Measurements from ENCODE around the gene CDS2.

Gene CDS2

DNA sequence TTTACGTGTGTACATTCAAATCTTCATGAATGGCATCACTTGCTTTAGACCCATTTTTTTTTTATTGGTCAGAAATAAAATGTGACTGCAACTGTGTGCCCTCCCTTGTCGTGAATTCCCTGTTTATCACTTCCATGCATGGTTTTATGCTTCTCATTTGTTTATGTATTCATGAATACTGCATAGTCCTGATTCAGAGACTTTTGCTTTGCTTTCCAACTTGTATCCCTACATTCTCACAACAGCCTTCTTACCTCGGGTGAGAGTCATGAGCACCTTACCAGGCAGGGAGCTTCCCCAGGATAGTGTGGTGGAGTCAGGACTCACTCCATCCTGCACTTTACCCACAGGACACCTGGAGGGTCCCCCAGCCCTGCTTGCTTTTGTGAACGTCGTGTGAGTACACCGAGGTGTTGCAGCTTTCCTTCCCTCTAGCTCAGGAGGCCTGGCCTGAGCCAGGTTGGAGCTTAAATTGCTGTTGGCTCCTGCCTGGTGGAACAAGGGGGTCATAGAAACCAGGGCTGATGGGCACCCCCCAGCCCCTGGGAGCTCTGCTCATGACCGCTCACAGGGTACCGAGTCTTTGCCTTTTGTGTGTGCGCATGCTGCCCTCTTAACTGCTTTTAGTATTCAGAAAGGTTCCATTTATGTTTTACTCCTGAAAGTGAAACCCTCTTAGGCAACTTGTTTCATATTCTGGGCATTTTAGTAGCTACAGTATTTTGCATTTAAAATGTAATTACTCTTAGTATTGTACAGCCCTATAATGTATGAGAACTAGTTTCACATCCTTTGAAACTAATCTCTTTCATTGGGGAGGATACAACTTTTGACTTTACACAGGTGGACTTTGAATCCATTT is 66.0 kb downstream of the CDS2 start:
- Mint-ChIP-seq H3K27me3 (no peaks in the 10 kb centered on the region), H3K4me3 (no peak overlapping the region), H3K36me3 (ENCODE audit: low read depth) (peaks cover 19% of the 10 kb centered on the region), H3K9me3 (no peaks in the 10 kb centered on the region), H3K4me1 (ENCODE audit: low read depth) (peaks cover 8% of the 10 kb centered on the region), H3K27ac (no peak overlapping the region)

- no peaks in the 10 kb centered on the region for H3K27me3 Mint-ChIP-seq
- peaks cover 18% of the 10 kb centered on the region for H3K36me3 Mint-ChIP-seq (ENCODE audit: low read depth)
- H3K4me1 Mint-ChIP-seq (ENCODE audit: low read depth) = peaks cover 8% of the 10 kb centered on the region
- H3K27ac Mint-ChIP-seq = no peak overlapping the region
- H3K4me3 Mint-ChIP-seq = no peak overlapping the region
- no peaks in the 10 kb centered on the region for H3K9me3 Mint-ChIP-seq
Observed at GRCh38 chr20:5195655-5196054, 68.8 kb downstream of the CDS2 start.

- peaks cover 14% of the 10 kb centered on the region for H3K36me3 Mint-ChIP-seq (ENCODE audit: low read depth)
- H3K4me1 Mint-ChIP-seq (ENCODE audit: low read depth) = peaks cover 8% of the 10 kb centered on the region
- H3K4me3 Mint-ChIP-seq = no peak overlapping the region
- no peak overlapping the region for H3K27ac Mint-ChIP-seq
- H3K9me3 Mint-ChIP-seq = no peaks in the 10 kb centered on the region
- no peaks in the 10 kb centered on the region for H3K27me3 Mint-ChIP-seq
Observed at GRCh38 chr20:5196149-5196548, 69.3 kb downstream of the CDS2 start.

DNA sequence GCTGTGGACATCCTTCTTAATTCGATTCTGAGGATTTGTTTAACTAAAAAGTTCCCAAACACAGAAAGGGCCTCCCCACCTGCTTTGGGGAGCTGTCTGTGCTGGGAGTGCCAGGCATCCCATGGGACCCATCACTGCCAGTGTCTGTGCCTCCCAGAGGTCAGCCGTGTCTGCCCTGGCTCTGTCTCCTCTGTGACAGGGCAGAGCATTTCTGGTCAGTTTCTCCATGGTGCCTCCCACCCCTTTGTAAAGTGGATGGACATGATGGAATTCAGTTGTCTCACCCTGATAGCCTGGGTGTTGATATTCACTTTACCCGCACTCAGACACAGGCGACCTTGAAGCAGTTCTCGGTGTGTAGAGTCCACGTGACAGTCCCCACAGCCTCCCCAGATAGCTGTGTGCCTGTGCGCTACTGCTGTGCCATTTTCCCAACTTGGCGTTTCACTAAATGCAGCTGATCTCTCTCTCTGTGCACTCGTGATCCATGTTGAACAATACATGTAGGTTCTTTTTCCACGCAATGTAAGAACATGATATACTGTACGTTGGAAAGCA is 70.5 kb downstream of the CDS2 start:
- no peaks in the 10 kb centered on the region for H3K27me3 Mint-ChIP-seq

GRCh38 chr20:5197847-5198650 is 71.2 kb downstream of the CDS2 start:
- Mint-ChIP-seq H3K9me3 (no peaks in the 10 kb centered on the region), H3K36me3 (ENCODE audit: low read depth) (peaks cover 13% of the 10 kb centered on the region), H3K4me1 (ENCODE audit: low read depth) (no peaks in the 10 kb centered on the region), H3K27me3 (no peaks in the 10 kb centered on the region), H3K27ac (no peak overlapping the region), H3K4me3 (no peak overlapping the region)

More for the DNA sequence above, 70.5 kb downstream of the CDS2 start:
- no peak overlapping the region for H3K27ac Mint-ChIP-seq
- H3K9me3 Mint-ChIP-seq = no peaks in the 10 kb centered on the region
- no peak overlapping the region for H3K4me3 Mint-ChIP-seq
- H3K4me1 Mint-ChIP-seq (ENCODE audit: low read depth) = peaks cover 6% of the 10 kb centered on the region
- peaks cover 13% of the 10 kb centered on the region for H3K36me3 Mint-ChIP-seq (ENCODE audit: low read depth)

DNA sequence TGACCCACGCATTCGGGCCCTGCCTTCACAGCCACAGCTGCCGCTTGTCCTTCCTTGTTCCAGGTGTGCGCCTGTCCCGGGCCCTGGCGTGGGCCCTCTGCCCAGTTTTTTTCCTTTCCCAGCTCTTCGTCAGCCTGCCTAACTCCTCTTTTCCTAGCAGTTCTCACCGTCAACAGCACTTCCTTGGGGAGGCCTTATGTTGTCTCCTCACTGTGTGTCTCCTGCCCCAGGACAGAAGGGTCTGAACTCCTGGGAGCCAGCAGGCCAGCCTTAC is 71.8 kb downstream of the CDS2 start:
- Mint-ChIP-seq H3K4me1 (ENCODE audit: low read depth) (no peaks in the 10 kb centered on the region), H3K9me3 (no peaks in the 10 kb centered on the region), H3K27me3 (no peaks in the 10 kb centered on the region), H3K27ac (no peak overlapping the region), H3K4me3 (no peak overlapping the region), H3K36me3 (ENCODE audit: low read depth) (peaks cover 13% of the 10 kb centered on the region)

DNA sequence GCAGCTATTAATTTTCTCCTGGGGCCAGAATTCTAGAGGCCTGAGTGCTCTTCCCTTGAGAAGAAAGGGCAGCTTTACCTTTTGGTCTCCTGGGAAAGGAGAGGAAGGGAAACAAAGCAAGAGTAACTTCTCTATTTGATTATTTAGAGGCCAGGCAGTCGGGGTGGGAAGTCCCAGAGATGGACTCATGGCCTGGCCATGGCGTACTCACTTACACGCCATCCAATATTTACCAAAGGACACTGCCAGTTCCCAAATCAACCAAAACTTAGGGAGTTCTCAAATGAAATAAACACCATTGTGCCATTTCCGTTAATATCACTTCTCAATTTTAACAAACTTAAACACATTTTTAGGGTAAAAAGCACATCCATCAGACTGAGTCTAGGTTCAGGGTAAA is 76.6 kb downstream of the CDS2 start:
- Mint-ChIP-seq H3K9me3 (no peaks in the 10 kb centered on the region), H3K36me3 (ENCODE audit: low read depth) (peaks cover 13% of the 10 kb centered on the region), H3K27me3 (no peaks in the 10 kb centered on the region), H3K27ac (no peak overlapping the region), H3K4me1 (ENCODE audit: low read depth) (no peaks in the 10 kb centered on the region), H3K4me3 (no peak overlapping the region)

DNA sequence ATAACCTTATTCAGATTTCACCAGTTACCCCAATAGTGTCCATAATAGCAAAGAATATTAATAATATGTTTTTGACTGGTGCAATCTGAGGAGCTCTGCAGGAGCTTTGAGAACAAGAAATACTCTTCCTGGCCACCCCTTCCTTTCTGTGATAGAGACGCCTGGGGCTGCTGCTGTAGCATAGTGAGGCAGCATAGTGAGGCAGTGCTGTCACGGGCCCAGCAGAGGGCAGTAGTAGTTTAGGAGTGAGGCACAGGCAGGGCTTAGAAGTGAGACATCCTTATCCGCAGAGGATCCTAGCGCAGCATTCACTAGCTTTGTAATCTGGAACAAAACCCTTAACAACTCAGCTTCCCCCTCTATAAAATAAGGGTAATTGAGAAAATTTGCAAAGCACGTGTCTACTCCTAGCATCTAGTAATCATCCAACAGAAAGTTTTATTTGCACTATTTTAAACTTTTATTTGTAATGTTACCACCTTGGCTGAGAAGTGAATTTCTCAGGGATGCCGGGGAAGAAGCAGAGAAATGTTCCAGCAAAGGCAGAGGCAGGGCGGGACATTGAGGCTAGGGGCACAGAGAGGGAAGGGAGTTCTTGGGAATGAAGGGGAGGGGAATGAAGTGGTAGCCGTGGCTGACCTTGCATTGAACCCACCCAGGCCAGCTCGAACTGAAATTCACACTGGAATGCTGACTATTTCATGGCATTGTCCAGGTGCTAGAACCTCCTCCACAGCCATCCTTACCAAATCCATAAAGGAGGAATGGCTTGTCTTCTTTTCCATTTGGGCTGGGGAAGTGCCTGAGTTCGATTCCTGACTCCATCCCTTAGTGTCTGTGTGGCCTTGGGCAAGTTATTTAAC is 78.8 kb downstream of the CDS2 start:
- no peak overlapping the region for H3K4me3 Mint-ChIP-seq
- no peaks in the 10 kb centered on the region for H3K27me3 Mint-ChIP-seq
- H3K9me3 Mint-ChIP-seq = no peaks in the 10 kb centered on the region
- no peaks in the 10 kb centered on the region for H3K36me3 Mint-ChIP-seq (ENCODE audit: low read depth)
- no peaks in the 10 kb centered on the region for H3K4me1 Mint-ChIP-seq (ENCODE audit: low read depth)
- no peak overlapping the region for H3K27ac Mint-ChIP-seq

- no peaks in the 10 kb centered on the region for H3K36me3 Mint-ChIP-seq (ENCODE audit: low read depth)
- H3K4me1 Mint-ChIP-seq (ENCODE audit: low read depth) = no peaks in the 10 kb centered on the region
- H3K9me3 Mint-ChIP-seq = no peaks in the 10 kb centered on the region
- H3K27ac Mint-ChIP-seq = no peak overlapping the region
- no peak overlapping the region for H3K4me3 Mint-ChIP-seq
- H3K27me3 Mint-ChIP-seq = no peaks in the 10 kb centered on the region
Observed at GRCh38 chr20:5207138-5207537, 80.3 kb downstream of the CDS2 start.

GRCh38 chr20:5211803-5212714 is 85.3 kb downstream of the CDS2 start:
- Mint-ChIP-seq H3K4me1 (ENCODE audit: low read depth) (no peaks in the 10 kb centered on the region), H3K36me3 (ENCODE audit: low read depth) (no peaks in the 10 kb centered on the region), H3K27ac (no peak overlapping the region), H3K4me3 (no peak overlapping the region), H3K9me3 (no peaks in the 10 kb centered on the region), H3K27me3 (no peaks in the 10 kb centered on the region)

- Mint-ChIP-seq H3K9me3 (no peaks in the 10 kb centered on the region), H3K36me3 (ENCODE audit: low read depth) (no peaks in the 10 kb centered on the region), H3K4me3 (no peak overlapping the region), H3K27ac (no peak overlapping the region), H3K4me1 (ENCODE audit: low read depth) (no peaks in the 10 kb centered on the region), H3K27me3 (no peaks in the 10 kb centered on the region)
Observed at GRCh38 chr20:5212907-5213487, 86.2 kb downstream of the CDS2 start.

DNA sequence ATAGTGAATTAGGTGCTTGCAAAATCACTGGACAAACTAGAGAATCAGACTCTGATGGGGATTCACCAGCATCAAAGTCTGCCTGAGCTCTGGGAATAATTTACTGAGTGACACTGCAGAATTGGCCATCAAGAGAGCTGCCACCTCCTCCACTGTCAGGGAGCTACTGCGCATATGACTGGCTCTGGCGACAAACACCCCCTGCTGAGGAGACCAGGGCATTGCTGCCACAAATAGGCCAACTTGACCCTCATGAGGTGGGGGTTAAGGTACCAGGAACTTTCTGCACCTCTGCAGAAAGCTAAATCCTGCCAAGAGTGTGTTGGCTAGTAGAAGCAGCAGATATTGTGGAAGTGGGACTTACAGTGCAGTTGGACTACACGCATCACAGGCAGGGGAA is 88.0 kb downstream of the CDS2 start:
- Mint-ChIP-seq H3K36me3 (ENCODE audit: low read depth) (no peaks in the 10 kb centered on the region), H3K4me3 (no peak overlapping the region), H3K4me1 (ENCODE audit: low read depth) (no peaks in the 10 kb centered on the region), H3K27ac (no peak overlapping the region), H3K9me3 (no peaks in the 10 kb centered on the region), H3K27me3 (no peaks in the 10 kb centered on the region)

GRCh38 chr20:5215672-5216304 is 89.0 kb downstream of the CDS2 start:
- H3K36me3 Mint-ChIP-seq (ENCODE audit: low read depth) = no peaks in the 10 kb centered on the region
- no peaks in the 10 kb centered on the region for H3K27me3 Mint-ChIP-seq
- H3K4me3 Mint-ChIP-seq = no peak overlapping the region
- H3K4me1 Mint-ChIP-seq (ENCODE audit: low read depth) = no peaks in the 10 kb centered on the region
- no peaks in the 10 kb centered on the region for H3K9me3 Mint-ChIP-seq
- no peak overlapping the region for H3K27ac Mint-ChIP-seq

Measured in stimulated activated naive CD8-positive, alpha-beta T cell treated with anti-CD3 and anti-CD28 coated beads, Interleukin-15, Interleukin-2, amounts not matched to agents 100 ng/mL and 50 ng/mL, for 24 hours (primary cell).